HFFc6 (cell line): Measurements from ENCODE around the gene CLSTN3. TPM values are rescaled to one million over a fixed set of nuclear protein-coding genes. Genes with fewer than 3 reads are reported as not detected.

ENCODE experiments used
- DNase-seq: peaks from one replicate; pipeline ENCODE4 v3.0.0-alpha.2; 2018
- H3K27ac Mint-ChIP-seq: 2 replicates; pipeline ENCODE4 v1.8.0; 2020; ENCODE audit warnings: mild to moderate bottlenecking, mixed read lengths
- H3K27me3 Mint-ChIP-seq: 2 replicates; pipeline ENCODE4 v1.8.0; 2021; ENCODE audit warnings: mild to moderate bottlenecking, moderate library complexity, mixed read lengths; ENCODE audit not compliant: insufficient read depth
- H3K36me3 Mint-ChIP-seq: 2 replicates; pipeline ENCODE4 v1.8.0; 2021; ENCODE audit warnings: low read depth, mixed read lengths
- H3K4me1 Mint-ChIP-seq: 2 replicates; pipeline ENCODE4 v1.8.0; 2020; ENCODE audit warnings: low read depth, mixed read lengths
- H3K4me3 Mint-ChIP-seq: 2 replicates; pipeline ENCODE4 v1.8.0; 2020; ENCODE audit warnings: mild to moderate bottlenecking, moderate library complexity, mixed read lengths
- H3K9me3 Mint-ChIP-seq: 2 replicates; pipeline ENCODE4 v1.8.0; 2020; ENCODE audit warnings: mild to moderate bottlenecking, mixed read lengths
- total RNA-seq, 6 experiments: library from RNA; stranded (reverse); fragmentation: NEBNext Ultra II Directional; extraction: Animal tissue kit (Norgen Biotek cat#: 25700); gene quantifications; 2 replicates in 1 of 6; 3 replicates in 5 of 6; pipeline ENCODE4 v1.2.3, GENCODE V29; 2021
- TF ChIP-seq, protein P1 (sequence below): fragments of 200-600 bp; sonication (generic); IDR thresholded peaks from 2 replicates; pipeline ENCODE4 v1.5.0; 2021; ENCODE audit warnings: antibody characterized with exemption, mild to moderate bottlenecking

The CLSTN3 gene
- total RNA-seq, 6 experiments from 2014 or later = 10.4 to 15.5 (median 13.7) TPM

GRCh38 chr12:7145671-7146070, 15.5 kb downstream of the CLSTN3 start:
- Mint-ChIP-seq H3K27ac (no peak overlapping the region), H3K4me3 (no peak overlapping the region), H3K4me1 (peaks cover 25% of the 10 kb centered on the region), H3K36me3 (no peaks in the 10 kb centered on the region), H3K9me3 (no peaks in the 10 kb centered on the region), H3K27me3 (no peaks in the 10 kb centered on the region; the same call in none of the 2 replicates)
- TF ChIP-seq, protein P1, sequence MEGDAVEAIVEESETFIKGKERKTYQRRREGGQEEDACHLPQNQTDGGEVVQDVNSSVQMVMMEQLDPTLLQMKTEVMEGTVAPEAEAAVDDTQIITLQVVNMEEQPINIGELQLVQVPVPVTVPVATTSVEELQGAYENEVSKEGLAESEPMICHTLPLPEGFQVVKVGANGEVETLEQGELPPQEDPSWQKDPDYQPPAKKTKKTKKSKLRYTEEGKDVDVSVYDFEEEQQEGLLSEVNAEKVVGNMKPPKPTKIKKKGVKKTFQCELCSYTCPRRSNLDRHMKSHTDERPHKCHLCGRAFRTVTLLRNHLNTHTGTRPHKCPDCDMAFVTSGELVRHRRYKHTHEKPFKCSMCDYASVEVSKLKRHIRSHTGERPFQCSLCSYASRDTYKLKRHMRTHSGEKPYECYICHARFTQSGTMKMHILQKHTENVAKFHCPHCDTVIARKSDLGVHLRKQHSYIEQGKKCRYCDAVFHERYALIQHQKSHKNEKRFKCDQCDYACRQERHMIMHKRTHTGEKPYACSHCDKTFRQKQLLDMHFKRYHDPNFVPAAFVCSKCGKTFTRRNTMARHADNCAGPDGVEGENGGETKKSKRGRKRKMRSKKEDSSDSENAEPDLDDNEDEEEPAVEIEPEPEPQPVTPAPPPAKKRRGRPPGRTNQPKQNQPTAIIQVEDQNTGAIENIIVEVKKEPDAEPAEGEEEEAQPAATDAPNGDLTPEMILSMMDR = no peak
- no peak for DNase-seq

GRCh38 chr12:7146228-7146627, 16.1 kb downstream of the CLSTN3 start:
- no peak overlapping the region for H3K27ac Mint-ChIP-seq
- no peaks in the 10 kb centered on the region for H3K9me3 Mint-ChIP-seq
- no peaks in the 10 kb centered on the region for H3K36me3 Mint-ChIP-seq
- TF ChIP-seq, protein P1 = no peak
- no peak for DNase-seq
- H3K4me1 Mint-ChIP-seq = peaks cover 25% of the 10 kb centered on the region
- H3K4me3 Mint-ChIP-seq = no peak overlapping the region
- H3K27me3 Mint-ChIP-seq = no peaks in the 10 kb centered on the region; the same call in none of the 2 replicates

- Mint-ChIP-seq H3K4me1 (peaks cover 25% of the 10 kb centered on the region), H3K27me3 (no peaks in the 10 kb centered on the region; the same call in none of the 2 replicates), H3K36me3 (no peaks in the 10 kb centered on the region), H3K4me3 (no peak overlapping the region), H3K27ac (no peak overlapping the region), H3K9me3 (no peaks in the 10 kb centered on the region)
- TF ChIP-seq, protein P1 = no peak
- no peak for DNase-seq
Observed at GRCh38 chr12:7146906-7147305, 16.7 kb downstream of the CLSTN3 start.

- no peak for DNase-seq
- Mint-ChIP-seq H3K9me3 (no peaks in the 10 kb centered on the region), H3K4me1 (peaks cover 26% of the 10 kb centered on the region), H3K4me3 (no peak overlapping the region), H3K36me3 (no peaks in the 10 kb centered on the region), H3K27me3 (no peaks in the 10 kb centered on the region; the same call in none of the 2 replicates), H3K27ac (no peak overlapping the region)
- TF ChIP-seq, protein P1 = no peak
Observed at GRCh38 chr12:7150356-7150755, 20.2 kb downstream of the CLSTN3 start.

- Mint-ChIP-seq H3K4me3 (no peak overlapping the region), H3K27ac (no peak overlapping the region), H3K9me3 (no peaks in the 10 kb centered on the region), H3K27me3 (no peaks in the 10 kb centered on the region; the same call in none of the 2 replicates), H3K36me3 (no peaks in the 10 kb centered on the region), H3K4me1 (peaks cover 23% of the 10 kb centered on the region)
- TF ChIP-seq, protein P1 = no peak
- DNase-seq = no peak
Observed at GRCh38 chr12:7150841-7151240, 20.7 kb downstream of the CLSTN3 start.

DNA sequence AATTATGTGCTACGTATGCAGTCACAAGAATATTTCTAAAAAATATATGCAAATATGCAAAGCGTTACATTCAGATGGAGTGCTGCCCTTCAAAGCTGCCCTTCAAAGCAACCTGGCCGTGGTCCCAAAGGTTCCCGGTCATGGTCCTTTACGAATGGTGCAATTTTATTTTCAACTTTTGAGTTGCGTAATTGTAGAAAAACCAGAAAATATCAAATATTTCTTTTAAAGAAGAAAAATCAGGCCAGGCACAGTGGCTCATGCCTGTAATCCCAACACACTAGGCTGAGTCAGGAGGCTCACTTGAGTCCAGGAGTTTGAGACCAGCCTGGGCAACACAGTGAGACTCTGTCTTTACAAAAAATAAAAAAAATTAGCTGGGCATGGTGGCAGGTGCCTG, 21.4 kb downstream of the CLSTN3 start:
- Mint-ChIP-seq H3K4me1 (peaks cover 16% of the 10 kb centered on the region), H3K4me3 (no peak overlapping the region), H3K36me3 (no peaks in the 10 kb centered on the region), H3K27me3 (no peaks in the 10 kb centered on the region; the same call in none of the 2 replicates), H3K9me3 (no peaks in the 10 kb centered on the region), H3K27ac (no peak overlapping the region)
- DNase-seq = no peak
- TF ChIP-seq, protein P1 = no peak
